GM18520 (cell line): ENCODE results near the gene SUCO.
"Not testable (repeated sequence)": the region's sequence is repeated elsewhere in the genome, so short reads cannot be mapped to it uniquely, and the experiment has no call there.

Experiments used
- ATAC-seq: cut with Tn5 transposase; IDR thresholded peaks from one replicate; pipeline ENCODE4 v1.9.1; 2021; ENCODE audit not compliant: unreplicated experiment

SUCO gene

DNA sequence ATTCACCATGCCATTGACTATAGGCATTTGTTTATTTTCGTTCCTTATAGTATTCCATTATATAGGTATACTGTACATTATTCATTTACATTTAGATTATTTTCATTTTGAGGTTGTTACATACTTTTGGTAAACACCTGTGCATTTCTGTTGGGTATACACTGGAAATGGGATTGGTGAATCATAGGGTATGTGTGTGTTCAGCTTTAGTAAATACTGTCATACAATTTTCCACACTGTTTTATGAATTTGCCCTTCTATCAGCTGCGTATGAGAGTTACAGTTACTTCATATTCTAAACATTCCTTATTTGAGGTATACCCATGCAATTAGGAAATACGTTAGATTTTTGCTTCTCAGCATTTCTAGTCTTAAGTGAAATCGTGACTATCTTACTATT is 70.9 kb downstream of the SUCO start:
- no peak for ATAC-seq

DNA sequence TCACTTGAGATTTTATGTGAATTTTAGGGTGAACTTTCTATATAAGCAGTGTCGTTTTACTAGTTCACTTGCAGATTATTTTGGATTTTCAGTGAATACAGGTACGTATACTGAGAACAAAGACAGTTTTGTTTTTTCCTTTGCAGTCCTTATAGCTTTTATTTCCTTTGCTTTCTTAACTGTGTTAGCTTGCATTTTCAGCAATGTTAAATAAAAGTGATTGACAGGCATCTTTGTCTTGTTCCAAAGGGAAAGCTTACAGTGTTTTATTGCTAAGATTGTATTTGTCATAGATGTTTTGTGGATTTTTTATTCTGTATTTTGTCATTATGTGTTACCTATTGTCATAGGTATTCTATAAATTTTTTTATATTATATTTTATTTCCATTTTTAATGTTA is 72.7 kb downstream of the SUCO start:
- no peak for ATAC-seq

- ATAC-seq, result no peak
These were observed 74.2 kb downstream of the SUCO start for GRCh38 chr1:172607145-172607544.

DNA sequence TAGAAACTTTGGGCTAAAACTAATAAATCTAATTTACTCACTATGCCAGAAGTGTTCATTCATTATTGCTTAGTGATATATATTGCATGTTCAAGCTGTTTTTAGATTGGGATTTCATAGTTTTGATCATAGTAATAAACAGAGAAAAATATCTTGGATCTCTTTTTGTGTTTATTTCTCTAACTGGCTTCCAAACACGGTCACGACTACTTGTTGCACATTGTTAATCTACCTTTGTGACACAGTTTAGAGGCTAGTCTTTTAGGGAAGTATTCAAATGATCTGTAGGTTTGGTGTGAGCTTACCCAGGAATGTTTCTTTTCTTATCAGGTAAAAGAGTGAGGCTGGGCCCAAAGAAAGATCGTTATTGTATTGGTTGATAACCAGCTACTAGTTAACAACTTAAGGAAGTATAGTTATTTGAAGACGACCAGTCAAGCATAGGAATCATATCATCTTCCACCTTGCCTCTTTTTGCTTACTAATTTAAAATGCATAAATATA is 75.2 kb downstream of the SUCO start:
- no peak for ATAC-seq

DNA sequence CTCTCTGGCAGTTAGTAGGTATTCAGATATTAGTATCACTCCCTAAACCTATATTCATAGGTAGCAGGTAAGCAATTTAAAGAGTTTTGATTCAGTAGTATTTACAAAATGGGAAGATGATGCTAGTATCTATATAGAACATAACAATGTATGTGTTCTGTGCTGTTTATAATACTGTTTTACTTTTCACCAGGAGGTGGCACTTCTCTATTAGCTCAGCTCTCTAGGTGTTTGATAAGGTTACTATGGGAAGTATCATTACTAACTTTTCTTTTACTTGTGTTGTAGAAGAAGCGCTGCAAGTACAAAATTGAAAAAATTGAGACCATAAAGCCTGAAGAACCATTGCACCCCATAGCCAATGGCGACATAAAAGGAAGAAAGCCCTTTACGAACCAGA is 76.6 kb downstream of the SUCO start:
- no peak for ATAC-seq

DNA sequence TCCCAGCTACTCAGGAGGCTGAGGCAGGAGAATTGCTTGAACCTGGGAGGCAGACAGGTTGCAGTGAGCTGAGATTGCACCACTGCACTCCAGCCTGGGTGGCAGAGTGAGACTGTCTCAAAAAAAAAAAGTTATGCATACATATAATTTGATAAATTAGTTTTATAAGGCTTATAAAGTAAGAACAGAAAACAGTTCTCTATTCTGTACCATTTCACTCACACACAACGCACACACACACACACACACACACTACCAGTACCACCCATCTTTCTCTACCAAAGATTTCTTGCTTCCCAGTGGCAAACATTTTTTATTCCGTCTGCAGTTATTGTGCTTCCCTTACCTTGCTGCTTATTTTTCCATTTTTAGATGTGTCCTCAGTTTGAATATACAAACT is 79.5 kb downstream of the SUCO start:
- no peak for ATAC-seq

DNA sequence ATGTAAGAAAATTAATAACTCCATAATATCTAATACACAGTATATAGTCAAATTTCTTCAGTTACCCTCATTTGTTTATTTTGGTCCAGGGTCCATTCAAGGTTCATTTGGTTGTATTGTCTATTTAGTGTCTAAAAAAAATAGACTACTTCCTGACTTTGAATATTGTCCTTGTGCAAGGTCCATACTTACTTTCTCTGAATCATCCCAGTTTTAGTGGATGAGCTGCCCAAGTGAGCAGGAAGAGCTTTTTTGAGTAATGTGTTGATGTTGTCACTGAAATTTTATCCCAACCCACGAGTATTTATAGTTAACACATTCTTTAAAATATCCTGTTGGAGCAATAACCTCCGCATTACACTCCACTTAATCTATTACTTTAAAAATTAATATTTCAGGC is 80.3 kb downstream of the SUCO start:
- ATAC-seq, result no peak

- no peak for ATAC-seq
These were observed 83.2 kb downstream of the SUCO start for GRCh38 chr1:172616195-172616594.

GRCh38 chr1:172616636-172617035 is 83.7 kb downstream of the SUCO start:
- no peak for ATAC-seq

DNA sequence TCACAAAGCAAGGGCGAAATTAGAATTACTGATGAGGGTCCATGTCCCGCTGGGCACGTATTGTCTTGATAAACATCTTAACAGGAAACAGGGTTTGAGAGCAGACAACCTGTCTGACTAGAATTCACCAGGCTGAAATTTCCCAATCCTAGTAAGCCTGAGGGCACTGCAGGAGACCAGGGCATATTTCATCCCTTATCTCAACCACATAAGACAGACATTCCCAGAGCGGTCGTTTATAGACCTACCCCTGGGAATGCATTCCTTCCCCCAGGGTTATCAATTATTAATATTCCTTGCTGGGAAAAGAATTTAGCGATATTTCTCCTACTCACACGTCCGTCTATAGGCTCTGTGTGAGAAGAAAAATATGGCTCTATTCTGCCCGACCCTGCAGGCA is 87.7 kb downstream of the SUCO start:
- ATAC-seq, result not testable (repeated sequence)

DNA sequence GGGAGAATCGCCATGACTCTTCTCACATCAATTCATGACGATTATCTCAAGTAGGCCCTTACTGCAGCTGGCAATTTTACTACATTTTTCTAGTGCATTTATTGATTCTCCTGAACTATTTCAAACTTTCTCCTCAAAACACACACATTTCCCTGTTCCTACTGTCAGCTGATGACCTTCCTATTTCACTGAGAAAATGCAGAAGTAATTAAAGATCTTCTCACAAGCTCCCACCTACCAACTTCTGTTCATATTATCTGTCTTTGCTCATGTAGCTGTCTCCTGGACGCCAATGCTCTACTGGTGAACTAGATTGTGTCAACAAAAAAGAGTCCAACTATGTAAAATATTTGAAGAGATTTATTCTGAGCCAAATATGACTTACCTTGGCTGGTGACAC is 89.6 kb downstream of the SUCO start:
- no peak for ATAC-seq

GRCh38 chr1:172623748-172624147 is 90.8 kb downstream of the SUCO start:
- ATAC-seq, result no peak

DNA sequence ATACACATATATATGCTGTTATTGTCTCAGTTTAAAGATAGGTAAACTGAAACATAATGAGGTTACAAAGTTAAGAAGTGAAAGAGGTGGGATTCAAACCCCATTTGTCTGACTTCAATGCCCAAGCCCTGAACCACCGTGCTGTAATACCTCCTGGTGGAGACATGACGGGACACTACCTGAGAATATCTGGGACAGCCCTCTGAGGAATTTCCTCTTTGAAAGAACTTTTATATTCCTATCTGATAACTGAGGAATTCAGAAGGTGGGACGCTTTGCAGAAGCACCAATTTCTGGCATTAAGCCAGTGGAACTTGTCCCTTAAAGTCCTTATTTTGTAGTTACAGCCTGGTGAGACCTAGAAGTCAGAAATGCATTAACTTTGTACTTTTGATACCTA is 93.9 kb downstream of the SUCO start:
- no peak for ATAC-seq

- no peak for ATAC-seq
These were observed 94.8 kb downstream of the SUCO start for GRCh38 chr1:172627702-172628101.

DNA sequence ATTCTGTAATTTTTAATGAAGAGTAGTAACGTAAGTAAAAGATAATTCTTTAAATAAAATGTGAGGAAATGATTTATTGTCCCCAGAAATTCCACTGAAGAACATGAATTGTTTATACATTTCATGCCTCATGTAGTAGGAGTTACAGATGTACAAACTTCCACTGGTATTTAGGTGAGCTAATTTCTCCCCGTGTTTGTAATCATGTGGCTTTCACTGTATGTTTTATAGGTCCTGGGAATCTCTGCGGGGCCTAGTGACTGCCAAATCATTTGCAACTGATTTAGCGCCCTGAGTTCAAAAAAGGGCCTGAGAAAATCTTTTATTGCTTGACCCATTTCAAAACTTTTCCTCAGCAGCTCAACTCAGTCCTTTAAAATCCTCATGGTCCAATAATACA is 95.5 kb downstream of the SUCO start:
- no peak for ATAC-seq

DNA sequence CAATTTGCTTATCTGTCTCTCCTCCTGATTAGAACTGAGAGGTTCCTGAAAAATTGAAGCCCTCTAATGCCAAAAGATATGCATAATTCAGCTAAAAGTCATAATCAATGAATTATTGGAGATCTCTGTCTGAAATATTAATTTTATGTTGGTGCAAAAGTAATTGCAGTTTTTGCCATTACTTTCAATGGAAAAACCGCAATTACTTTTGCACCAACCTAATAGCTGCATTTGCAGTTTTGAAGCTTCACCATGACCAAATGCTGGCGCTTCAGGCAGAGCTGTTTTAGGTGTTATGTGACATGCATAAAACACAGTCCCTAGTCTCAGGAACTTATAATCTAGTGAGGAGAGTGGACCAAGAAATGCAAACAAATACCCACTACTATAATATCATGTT is 96.2 kb downstream of the SUCO start:
- ATAC-seq, result no peak

- ATAC-seq, result no peak
These were observed 96.7 kb downstream of the SUCO start for GRCh38 chr1:172629638-172630037.

- no peak for ATAC-seq
These were observed 97.3 kb downstream of the SUCO start for GRCh38 chr1:172630056-172630818.

DNA sequence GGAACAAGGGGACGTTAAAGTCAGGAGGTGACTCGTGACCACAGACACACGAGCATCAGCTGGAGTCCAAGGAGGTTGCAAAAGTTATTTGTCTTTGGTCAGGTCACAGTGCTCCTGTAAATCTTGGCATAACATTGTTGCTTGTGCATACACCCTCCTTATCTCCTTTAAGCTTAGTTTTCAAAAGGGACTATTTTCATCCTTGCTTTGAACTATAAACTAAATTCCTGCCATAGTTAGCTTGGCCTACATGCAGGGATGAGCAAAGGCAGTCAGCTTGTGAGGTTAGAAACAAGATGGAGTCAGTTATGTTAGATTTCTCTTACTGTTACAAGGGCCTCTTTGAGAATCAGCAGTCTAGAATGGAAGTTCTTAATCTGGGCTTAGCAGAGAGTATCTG is 97.9 kb downstream of the SUCO start:
- ATAC-seq, result no peak

- ATAC-seq, result no peak
These were observed 104.6 kb downstream of the SUCO start for GRCh38 chr1:172637522-172637921.

GRCh38 chr1:172638249-172638648 is 105.3 kb downstream of the SUCO start:
- ATAC-seq, result no peak

DNA sequence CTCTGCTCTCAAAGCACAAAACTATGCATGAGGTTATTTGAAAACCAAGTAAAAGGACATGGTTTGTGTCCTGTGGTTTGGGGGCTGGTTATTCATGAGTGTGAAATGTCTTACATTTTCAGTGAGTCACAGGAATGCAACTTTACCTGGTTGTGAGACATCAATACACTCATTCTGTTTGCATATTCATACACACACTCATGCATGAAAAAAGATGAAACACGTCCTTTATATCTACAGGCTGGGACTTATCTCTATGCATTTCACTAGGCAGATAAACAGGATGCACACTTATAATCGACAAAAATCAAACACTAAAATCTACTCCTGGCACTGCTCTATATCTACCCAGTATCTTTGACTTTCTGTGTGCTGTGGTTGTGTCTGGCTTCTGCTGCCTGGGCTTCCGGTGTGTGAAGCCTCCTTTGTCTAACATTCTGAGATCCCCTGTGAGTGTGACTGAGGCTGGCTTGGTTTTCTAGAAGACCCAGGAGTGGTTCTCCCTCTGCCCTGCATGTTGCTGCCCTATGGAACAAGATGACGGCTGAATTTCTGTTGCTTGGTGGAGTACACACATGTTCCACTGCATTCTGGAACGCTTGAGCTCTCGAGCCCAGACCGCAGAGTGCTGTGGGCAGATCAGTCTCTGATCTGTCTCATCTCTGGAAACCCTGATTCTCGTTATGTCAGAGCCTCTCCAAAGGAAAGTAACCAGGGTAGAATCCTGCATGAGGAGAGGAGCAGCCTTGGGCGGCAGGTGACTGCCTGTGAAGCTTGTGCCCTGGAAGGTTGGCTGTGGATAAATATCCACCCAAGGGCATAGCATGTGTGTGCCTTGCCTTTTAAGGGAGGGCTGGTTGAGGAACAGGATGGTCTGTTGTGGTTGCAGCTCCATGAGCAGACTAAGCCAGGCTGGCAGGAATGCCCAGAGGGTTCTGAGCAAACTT is 106.2 kb downstream of the SUCO start:
- peak; percentile 64 for ATAC-seq
